Activated T-cell treated with anti-CD3 and anti-CD28 coated beads for 24 hours (primary cell): ENCODE data around the gene VEGFB.
A peak's percentile ranks its signal among the peaks of the same experiment; 100 is the strongest.

Experiments
- DNase-seq: peaks from one replicate; pipeline ENCODE4 v3.0.0-alpha.2; 2020; ENCODE audit warnings: low read depth

VEGFB gene

GRCh38 chr11:64262271-64263002 lies 28.1 kb downstream of the VEGFB start:
- no peak for DNase-seq

GRCh38 chr11:64263021-64263946 lies 28.9 kb downstream of the VEGFB start:
- DNase-seq = no peak

- no peak for DNase-seq
These were observed 29.5 kb downstream of the VEGFB start for GRCh38 chr11:64263947-64264317.

- DNase-seq = no peak
These were observed 30.0 kb downstream of the VEGFB start for GRCh38 chr11:64264371-64264852.

GRCh38 chr11:64265176-64266160 lies 31.1 kb downstream of the VEGFB start:
- no peak for DNase-seq

- DNase-seq = no peak
These were observed 32.0 kb downstream of the VEGFB start for GRCh38 chr11:64266339-64266738.

- no peak for DNase-seq
These were observed 33.0 kb downstream of the VEGFB start for GRCh38 chr11:64267207-64267945.

GRCh38 chr11:64268025-64268892 lies 33.9 kb downstream of the VEGFB start:
- no peak for DNase-seq

- DNase-seq = no peak
These were observed 34.6 kb downstream of the VEGFB start for GRCh38 chr11:64268893-64269539.

GRCh38 chr11:64269540-64270220 lies 35.3 kb downstream of the VEGFB start:
- DNase-seq = peak; percentile 98

GRCh38 chr11:64275031-64275800 lies 40.8 kb downstream of the VEGFB start:
- no peak for DNase-seq

GRCh38 chr11:64275841-64276240 lies 41.5 kb downstream of the VEGFB start:
- DNase-seq = no peak

- no peak for DNase-seq
These were observed 42.5 kb downstream of the VEGFB start for GRCh38 chr11:64276653-64277431.

- DNase-seq = no peak
These were observed 44.3 kb downstream of the VEGFB start for GRCh38 chr11:64278576-64279190.

GRCh38 chr11:64281957-64282770 lies 47.8 kb downstream of the VEGFB start:
- no peak for DNase-seq

GRCh38 chr11:64283092-64283491 lies 48.7 kb downstream of the VEGFB start:
- DNase-seq = no peak
